Colonic mucosa (tissue), 4 donors: Measurements from ENCODE around the gene WDR35. TPM values are rescaled to one million over a fixed set of nuclear protein-coding genes. Genes with fewer than 3 reads are reported as not detected.

Source experiments
- DNase-seq: peaks from one replicate; pipeline ENCODE4 v3.0.0-alpha.2; 2020
- H3K27ac ChIP-seq: fragments of 200-600 bp; one replicate; pipeline ENCODE4 v1.8.0; 2021
- H3K27me3 ChIP-seq: fragments of 200-600 bp; one replicate; pipeline ENCODE4 v1.8.0; 2021
- H3K36me3 ChIP-seq: fragments of 200-600 bp; one replicate; pipeline ENCODE4 v1.8.0; 2021
- H3K4me1 ChIP-seq: fragments of 200-600 bp; one replicate; pipeline ENCODE4 v1.8.0; 2021; ENCODE audit warnings: mild to moderate bottlenecking
- H3K4me3 ChIP-seq: fragments of 200-600 bp; one replicate; pipeline ENCODE4 v1.8.0; 2021
- H3K9ac ChIP-seq, 2 donors: one replicate each; pipeline ENCODE4 v1.7.0; 2013; ENCODE audit warnings: control low read depth in 2 of 2, low read depth in 2 of 2, low read length in 2 of 2
- H3K9me3 ChIP-seq: fragments of 200-600 bp; one replicate; pipeline ENCODE4 v1.8.0; 2021
- CTCF ChIP-seq: fragments of 200-600 bp; IDR thresholded peaks from one replicate; pipeline ENCODE4 v1.8.0; 2022; ENCODE audit warnings: antibody characterized with exemption, mild to moderate bottlenecking
- intact Hi-C: fragments of 100-400 bp; cut with DNase I; formaldehyde crosslinking; loops from one replicate; pipeline ENCODE4 v1.14.1; 2022
- total RNA-seq, 2 donors: library from RNA; stranded (reverse); fragmentation: NEBNext Ultra II Directional in 1 of 2; extraction: Animal tissue kit (Norgen Biotek cat#: 25700) in 1 of 2; gene quantifications; one replicate each; pipeline ENCODE4 v1.2.1, GENCODE V29; 2021
- donor health status: healthy.
- donor health status: DM: no; HTN: no; CAD: no.
- donor health status: DM: no; HTN: no; CAD: no.

Gene WDR35
- total RNA-seq, 2 donors from 2014 or later = 1.7 to 2.2 TPM

GRCh38 chr2:20023688-20024087 is 33.8 kb upstream of the WDR35 start:
- Histone ChIP-seq H3K9ac (no peak overlapping the region), H3K9me3 (no peaks in the 10 kb centered on the region), H3K36me3 (no peaks in the 10 kb centered on the region), H3K4me1 (no peaks in the 10 kb centered on the region), H3K27me3 (no peaks in the 10 kb centered on the region), H3K27ac (no peak overlapping the region), H3K4me3 (no peak overlapping the region)
- no peak for TF ChIP-seq CTCF
- no peak for DNase-seq
- intact Hi-C loops = no loop called here

- Histone ChIP-seq H3K27ac (no peak overlapping the region), H3K27me3 (no peaks in the 10 kb centered on the region), H3K9ac (no peak overlapping the region), H3K4me3 (no peak overlapping the region), H3K9me3 (no peaks in the 10 kb centered on the region), H3K36me3 (no peaks in the 10 kb centered on the region), H3K4me1 (no peaks in the 10 kb centered on the region)
- intact Hi-C loops = no loop called here
- DNase-seq = no peak
- TF ChIP-seq CTCF = no peak
Observed at GRCh38 chr2:20021405-20022009, 31.6 kb upstream of the WDR35 start.

- Histone ChIP-seq H3K4me1 (no peaks in the 10 kb centered on the region), H3K36me3 (no peaks in the 10 kb centered on the region), H3K4me3 (no peak overlapping the region), H3K27ac (no peak overlapping the region), H3K9me3 (no peaks in the 10 kb centered on the region), H3K9ac (no peak overlapping the region), H3K27me3 (no peaks in the 10 kb centered on the region)
- no peak for DNase-seq
- no peak for TF ChIP-seq CTCF
- intact Hi-C loops = no loop called here
Observed at GRCh38 chr2:20019747-20020146, 29.8 kb upstream of the WDR35 start.

GRCh38 chr2:20018601-20019152 is 28.8 kb upstream of the WDR35 start:
- no peak for TF ChIP-seq CTCF
- no peak overlapping the region for H3K27ac ChIP-seq
- H3K9ac ChIP-seq = no peak overlapping the region
- H3K4me1 ChIP-seq = no peaks in the 10 kb centered on the region
- no peak overlapping the region for H3K4me3 ChIP-seq
- DNase-seq = no peak
- no peaks in the 10 kb centered on the region for H3K27me3 ChIP-seq
- no peaks in the 10 kb centered on the region for H3K9me3 ChIP-seq
- no peaks in the 10 kb centered on the region for H3K36me3 ChIP-seq
- intact Hi-C loops = no loop called here

- Histone ChIP-seq H3K9ac (no peak overlapping the region), H3K9me3 (no peaks in the 10 kb centered on the region), H3K4me3 (no peak overlapping the region), H3K4me1 (no peaks in the 10 kb centered on the region), H3K36me3 (no peaks in the 10 kb centered on the region), H3K27me3 (peaks cover 15% of the 10 kb centered on the region), H3K27ac (no peak overlapping the region)
- TF ChIP-seq CTCF = no peak
- DNase-seq = no peak
- intact Hi-C loops = loop anchor here (2.0 kb wide), 1 partner anchor 78 kb away; no protein-coding TSS in a partner anchor
Observed at GRCh38 chr2:20016346-20016745, 26.4 kb upstream of the WDR35 start.
